Measurements from ENCODE around the gene SIL1. TPM values are rescaled to one million over a fixed set of nuclear protein-coding genes. Genes with fewer than 3 reads are reported as not detected.

The SIL1 gene
- total RNA-seq, 4 donors from 2014 or later, result 17.4 to 122 (median 58.3) TPM

GRCh38 chr5:138913773-138914172, 284.4 kb downstream of the SIL1 start:
- Histone ChIP-seq H3K27me3 (no peaks in the 10 kb centered on the region), H3K9me3 (no peaks in the 10 kb centered on the region)

DNA sequence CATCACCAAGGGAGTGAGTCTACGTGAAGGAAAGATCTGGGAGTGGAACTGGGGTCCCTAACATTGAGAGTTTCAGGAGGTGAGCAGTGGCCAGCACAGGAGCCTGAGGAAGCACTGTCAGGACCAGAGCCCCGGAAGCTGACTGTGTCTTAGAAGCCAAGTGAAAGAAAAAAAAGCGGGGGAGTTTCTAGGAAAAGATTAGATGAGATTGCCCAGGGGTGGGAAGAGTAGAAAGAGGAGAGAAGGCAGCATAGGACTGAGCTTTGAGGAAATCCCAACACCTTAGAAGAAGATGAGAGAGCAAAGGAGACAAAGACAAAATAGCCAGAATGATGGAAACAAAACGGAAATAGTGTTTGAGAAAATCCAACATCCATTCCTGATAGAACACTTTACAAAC, 286.1 kb downstream of the SIL1 start:
- Histone ChIP-seq H3K9me3 (no peaks in the 10 kb centered on the region), H3K4me3 (no peak overlapping the region), H3K27ac (no peak overlapping the region), H3K27me3 (no peaks in the 10 kb centered on the region), H3K4me1 (no peaks in the 10 kb centered on the region), H3K36me3 (no peaks in the 10 kb centered on the region)
- DNase-seq, result no peak
- intact Hi-C loops (cut with DNase I; ENCODE audit: low total_unique reads), result no loop called here
- TF ChIP-seq CTCF (IDR thresholded peaks at IDR 0.05), result no peak
- TF ChIP-seq POLR2A (IDR thresholded peaks at IDR 0.05), result no peak

More at GRCh38 chr5:138913773-138914172, 284.4 kb downstream of the SIL1 start:
- Histone ChIP-seq H3K27ac (no peak overlapping the region), H3K4me1 (no peaks in the 10 kb centered on the region), H3K4me3 (no peak overlapping the region), H3K36me3 (no peaks in the 10 kb centered on the region)
- intact Hi-C loops (cut with DNase I; ENCODE audit: low total_unique reads), result no loop called here
- TF ChIP-seq POLR2A (IDR thresholded peaks at IDR 0.05) (no peak), CTCF (IDR thresholded peaks at IDR 0.05) (no peak)
- no peak for DNase-seq

- no peak for TF ChIP-seq POLR2A (IDR thresholded peaks at IDR 0.05)
- no peak for TF ChIP-seq CTCF (IDR thresholded peaks at IDR 0.05)
- Histone ChIP-seq H3K27ac (no peak overlapping the region), H3K27me3 (no peaks in the 10 kb centered on the region)
Observed at GRCh38 chr5:138911441-138911840, 286.7 kb downstream of the SIL1 start.

DNA sequence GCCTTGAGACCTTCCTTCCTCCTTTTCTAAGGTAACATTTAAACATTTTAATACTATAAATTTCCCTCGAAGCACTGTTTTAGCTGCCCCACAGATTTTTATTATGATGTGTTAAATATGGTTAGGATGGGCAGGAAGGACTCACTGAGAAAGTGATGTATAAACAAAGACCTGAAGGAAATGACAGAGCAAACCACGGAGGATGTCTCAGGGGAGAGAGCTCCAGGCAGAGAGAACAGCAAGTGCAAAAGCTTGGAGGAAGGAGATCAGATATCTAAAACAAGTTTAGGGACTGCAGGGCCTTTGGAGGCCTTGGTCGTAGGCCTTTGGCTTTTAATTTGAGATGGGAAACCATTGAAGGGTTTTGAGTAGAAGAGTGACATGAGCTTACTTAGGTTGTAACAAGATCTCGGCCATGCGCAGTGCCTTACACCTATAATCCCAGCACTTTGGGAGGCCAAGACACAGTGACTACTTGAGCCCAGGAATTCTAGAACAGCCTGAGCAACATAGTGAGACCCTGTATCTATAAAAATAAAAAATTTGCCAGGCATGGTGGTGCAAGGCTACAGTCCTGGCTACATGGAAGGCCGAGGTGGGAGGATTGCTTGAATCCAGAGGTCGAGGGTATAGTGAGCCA, 287.5 kb downstream of the SIL1 start:
- intact Hi-C loops (cut with DNase I; ENCODE audit: low total_unique reads), result no loop called here
- H3K9me3 ChIP-seq, result no peaks in the 10 kb centered on the region
- no peaks in the 10 kb centered on the region for H3K4me1 ChIP-seq
- no peaks in the 10 kb centered on the region for H3K27me3 ChIP-seq
- no peaks in the 10 kb centered on the region for H3K36me3 ChIP-seq
- no peak for TF ChIP-seq CTCF (IDR thresholded peaks at IDR 0.05)
- TF ChIP-seq POLR2A (IDR thresholded peaks at IDR 0.05), result no peak
- no peak overlapping the region for H3K4me3 ChIP-seq
- DNase-seq, result no peak
- H3K27ac ChIP-seq, result no peak overlapping the region

More at GRCh38 chr5:138911441-138911840, 286.7 kb downstream of the SIL1 start:
- intact Hi-C loops (cut with DNase I; ENCODE audit: low total_unique reads), result no loop called here
- DNase-seq, result no peak
- no peaks in the 10 kb centered on the region for H3K9me3 ChIP-seq
- no peaks in the 10 kb centered on the region for H3K4me1 ChIP-seq
- no peak overlapping the region for H3K4me3 ChIP-seq
- H3K36me3 ChIP-seq, result no peaks in the 10 kb centered on the region

DNA sequence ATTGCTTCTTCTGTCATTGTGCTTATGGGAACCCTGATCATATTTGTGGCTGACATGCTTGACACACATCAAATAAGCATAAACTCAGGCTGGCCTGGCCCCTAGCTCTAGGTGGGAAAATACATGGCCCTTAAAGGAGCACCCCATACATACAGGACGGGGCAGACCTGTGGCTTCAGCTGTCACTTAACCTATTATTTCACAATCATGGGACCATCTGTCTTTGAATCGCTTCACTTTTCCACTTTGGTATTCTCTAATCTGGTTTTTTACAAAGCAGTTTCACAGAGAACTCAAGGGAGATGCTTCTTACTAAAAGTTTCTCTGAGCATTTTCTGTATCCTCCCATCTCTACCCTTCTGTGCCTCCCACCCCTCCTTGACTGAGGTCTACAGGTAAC, 288.4 kb downstream of the SIL1 start:
- no peaks in the 10 kb centered on the region for H3K36me3 ChIP-seq
- H3K27me3 ChIP-seq, result no peaks in the 10 kb centered on the region
- TF ChIP-seq POLR2A (IDR thresholded peaks at IDR 0.05) (no peak), CTCF (IDR thresholded peaks at IDR 0.05) (no peak)
- H3K4me1 ChIP-seq, result no peaks in the 10 kb centered on the region
- no peaks in the 10 kb centered on the region for H3K9me3 ChIP-seq
- DNase-seq, result no peak
- H3K27ac ChIP-seq, result no peak overlapping the region
- no peak overlapping the region for H3K4me3 ChIP-seq
- intact Hi-C loops (cut with DNase I; ENCODE audit: low total_unique reads), result no loop called here

Data from uterus (tissue), 4 donors.